GM23338 (cell line): ENCODE data around the gene KRT79. TPM values are rescaled to one million over a fixed set of nuclear protein-coding genes. Genes with fewer than 3 reads are reported as not detected.

Source experiments
- ATAC-seq: fragments of 200-7000 bp; cut with Tn5 transposase; 3 replicates; pipeline ENCODE4 v1.9.1; 2020
- DNase-seq: peaks from one replicate; pipeline ENCODE4 v3.0.0-alpha.2; 2015; ENCODE audit warnings: low spot score
- H2AFZ ChIP-seq: fragments of 200-600 bp; sonication (generic); 2 replicates; pipeline ENCODE4 v1.8.0; 2016; ENCODE audit warnings: antibody characterized with exemption, mild to moderate bottlenecking, moderate library complexity
- H3F3A ChIP-seq: fragments of 200-600 bp; sonication (generic); replicated peaks from 2 replicates; pipeline ENCODE4 v1.8.0; 2017; ENCODE audit warnings: antibody characterized with exemption, mixed run types, low read depth
- H3K27ac ChIP-seq: fragments of 200-600 bp; sonication (generic); 2 replicates; pipeline ENCODE4 v1.6.1; 2016; ENCODE audit warnings: low read depth
- H3K27me3 ChIP-seq: fragments of 200-600 bp; sonication (generic); 2 replicates; pipeline ENCODE4 v1.8.0; 2016; ENCODE audit warnings: mild to moderate bottlenecking, mixed run types, moderate library complexity; ENCODE audit not compliant: insufficient read depth
- H3K36me3 ChIP-seq: fragments of 200-600 bp; sonication (generic); 2 replicates; pipeline ENCODE4 v1.8.0; 2016; ENCODE audit warnings: mild to moderate bottlenecking; ENCODE audit not compliant: insufficient read depth
- H3K4me1 ChIP-seq: fragments of 200-600 bp; sonication (generic); 2 replicates; pipeline ENCODE4 v1.8.0; 2016; ENCODE audit warnings: mild to moderate bottlenecking, moderate library complexity; ENCODE audit not compliant: insufficient read depth
- H3K4me2 ChIP-seq: fragments of 200-600 bp; sonication (generic); 2 replicates; pipeline ENCODE4 v1.7.1; 2017; ENCODE audit warnings: mixed run types
- H3K4me3 ChIP-seq: fragments of 200-600 bp; sonication (generic); 2 replicates; pipeline ENCODE4 v1.6.1; 2016; ENCODE audit warnings: mixed run types
- H3K79me2 ChIP-seq: fragments of 200-600 bp; sonication (generic); replicated peaks from 2 replicates; pipeline ENCODE4 v1.8.0; 2017; ENCODE audit warnings: mild to moderate bottlenecking; ENCODE audit not compliant: insufficient read depth
- H3K9me2 ChIP-seq: fragments of 200-600 bp; sonication (generic); 2 replicates; pipeline ENCODE4 v1.8.0; 2017; ENCODE audit not compliant: insufficient read depth
- H4K20me1 ChIP-seq: fragments of 200-600 bp; sonication (generic); replicated peaks from 2 replicates; pipeline ENCODE4 v1.8.0; 2017; ENCODE audit warnings: mild to moderate bottlenecking; ENCODE audit not compliant: insufficient read depth
- H3K27ac Mint-ChIP-seq: 2 replicates; pipeline ENCODE4 v1.8.0; 2020; ENCODE audit warnings: inconsistent platforms, mild to moderate bottlenecking, moderate library complexity, mixed read lengths
- H3K27me3 Mint-ChIP-seq: 3 replicates; pipeline ENCODE4 v1.8.0; 2022; ENCODE audit warnings: low read depth, mild to moderate bottlenecking, moderate library complexity, mixed read lengths, inconsistent platforms; ENCODE audit not compliant: insufficient read depth, poor library complexity
- H3K36me3 Mint-ChIP-seq: 3 replicates; pipeline ENCODE4 v1.8.0; 2021; ENCODE audit warnings: low read depth, mild to moderate bottlenecking, inconsistent platforms, moderate library complexity, mixed read lengths
- H3K4me1 Mint-ChIP-seq: 3 replicates; pipeline ENCODE4 v1.8.0; 2020; ENCODE audit warnings: mild to moderate bottlenecking, inconsistent platforms, mixed read lengths
- H3K4me3 Mint-ChIP-seq: 3 replicates; pipeline ENCODE4 v1.8.0; 2021; ENCODE audit warnings: moderate library complexity, mild to moderate bottlenecking, inconsistent platforms, mixed read lengths
- H3K9me3 Mint-ChIP-seq: 3 replicates; pipeline ENCODE4 v1.8.0; 2020; ENCODE audit warnings: moderate library complexity, mild to moderate bottlenecking, inconsistent platforms, mixed read lengths
- CREB1 ChIP-seq: fragments of 250-450 bp; sonication (Bioruptor Pico); IDR thresholded peaks from 2 replicates; pipeline ENCODE4 v1.5.0; 2020; ENCODE audit warnings: low read depth, mild to moderate bottlenecking, moderate library complexity
- EZH2 ChIP-seq: fragments of 200-600 bp; sonication (generic); IDR thresholded peaks from one replicate; pipeline ENCODE4 v1.8.0; 2017; ENCODE audit warnings: antibody characterized with exemption, mild to moderate bottlenecking, low read depth; ENCODE audit not compliant: unreplicated experiment
- EZH2phosphoT487 ChIP-seq: fragments of 200-600 bp; sonication (generic); IDR thresholded peaks from one replicate; pipeline ENCODE4 v1.8.1; 2018; ENCODE audit warnings: antibody characterized with exemption; ENCODE audit not compliant: unreplicated experiment
- JUNB ChIP-seq: IDR thresholded peaks from one replicate; pipeline ENCODE4 v1.6.1; 2016; ENCODE audit warnings: antibody characterized with exemption; ENCODE audit not compliant: unreplicated experiment
- NANOG ChIP-seq: IDR thresholded peaks from 2 replicates; pipeline ENCODE4 v1.6.1; 2016; ENCODE audit warnings: antibody characterized with exemption, borderline replicate concordance
- POLR2AphosphoS5 ChIP-seq: IDR thresholded peaks from 2 replicates; pipeline ENCODE4 v1.6.1; 2016; ENCODE audit warnings: antibody characterized with exemption, low read depth
- REST ChIP-seq: IDR thresholded peaks from one replicate; pipeline ENCODE4 v1.6.1; 2018; ENCODE audit warnings: antibody characterized with exemption; ENCODE audit not compliant: unreplicated experiment
- ZNF331 ChIP-seq: fragments of 250-450 bp; sonication (Bioruptor Pico); IDR thresholded peaks from 2 replicates; pipeline ENCODE4 v1.5.0; 2020; ENCODE audit warnings: low read depth, mild to moderate bottlenecking, moderate library complexity
- ZNF462 ChIP-seq: fragments of 250-450 bp; sonication (Bioruptor Pico); IDR thresholded peaks from 2 replicates; pipeline ENCODE4 v1.5.0; 2020; ENCODE audit warnings: mild to moderate bottlenecking, moderate library complexity
- polyA plus RNA-seq: library from polyadenylated mRNA; unstranded; fragments of >200 nt; fragmentation: Nextera tagmentation; extraction: Ambion mirVana; gene quantifications from 2 replicates; pipeline ENCODE4 v1.2.1, GENCODE V29; 2016
- total RNA-seq: library from RNA; depleted of rRNA; stranded (reverse); fragments of >200 nt; shearing (Covaris generic); gene quantifications from 2 replicates; pipeline ENCODE4 v1.2.3, GENCODE V29; 2014

The KRT79 gene
- total and polyA plus RNA-seq, 2 experiments from 2014 or later: 0.21 TPM; not detected in 1

- no peak for TF ChIP-seq ZNF462 (CRISPR knock-in tag)
Observed at GRCh38 chr12:52837413-52837741, 3.3 kb upstream of the KRT79 start (continued).

GRCh38 chr12:52836491-52837412, 2.6 kb upstream of the KRT79 start:
- no peak overlapping the region for H3K4me3 Mint-ChIP-seq
- Histone ChIP-seq H3K27me3 (no peaks in the 10 kb centered on the region), H2AFZ (no peak overlapping the region), H3F3A (no peaks in the 10 kb centered on the region), H3K9me2 (no peaks in the 10 kb centered on the region), H3K36me3 (no peaks in the 10 kb centered on the region), H3K4me2 (no peak overlapping the region), H3K4me3 (no peak overlapping the region), H3K27ac (no peak overlapping the region), H3K4me1 (no peaks in the 10 kb centered on the region), H4K20me1 (no peaks in the 10 kb centered on the region), H3K79me2 (no peaks in the 10 kb centered on the region)
- H3K27me3 Mint-ChIP-seq: peaks cover 11% of the 10 kb centered on the region
- H3K36me3 Mint-ChIP-seq: no peaks in the 10 kb centered on the region
- no peak overlapping the region for H3K27ac Mint-ChIP-seq
- DNase-seq (no peak), ATAC-seq (no peak)
- H3K4me1 Mint-ChIP-seq: no peaks in the 10 kb centered on the region
- no peaks in the 10 kb centered on the region for H3K9me3 Mint-ChIP-seq
- no peak for TF ChIP-seq EZH2
- TF ChIP-seq POLR2AphosphoS5: no peak
- no peak for TF ChIP-seq EZH2phosphoT487
- TF ChIP-seq CREB1: no peak
- TF ChIP-seq REST: no peak
- no peak for TF ChIP-seq NANOG
- TF ChIP-seq ZNF331 (CRISPR knock-in tag): no peak
- no peak for TF ChIP-seq JUNB
